ENCODE measurements around the gene DCP1A.

The DCP1A gene

DNA sequence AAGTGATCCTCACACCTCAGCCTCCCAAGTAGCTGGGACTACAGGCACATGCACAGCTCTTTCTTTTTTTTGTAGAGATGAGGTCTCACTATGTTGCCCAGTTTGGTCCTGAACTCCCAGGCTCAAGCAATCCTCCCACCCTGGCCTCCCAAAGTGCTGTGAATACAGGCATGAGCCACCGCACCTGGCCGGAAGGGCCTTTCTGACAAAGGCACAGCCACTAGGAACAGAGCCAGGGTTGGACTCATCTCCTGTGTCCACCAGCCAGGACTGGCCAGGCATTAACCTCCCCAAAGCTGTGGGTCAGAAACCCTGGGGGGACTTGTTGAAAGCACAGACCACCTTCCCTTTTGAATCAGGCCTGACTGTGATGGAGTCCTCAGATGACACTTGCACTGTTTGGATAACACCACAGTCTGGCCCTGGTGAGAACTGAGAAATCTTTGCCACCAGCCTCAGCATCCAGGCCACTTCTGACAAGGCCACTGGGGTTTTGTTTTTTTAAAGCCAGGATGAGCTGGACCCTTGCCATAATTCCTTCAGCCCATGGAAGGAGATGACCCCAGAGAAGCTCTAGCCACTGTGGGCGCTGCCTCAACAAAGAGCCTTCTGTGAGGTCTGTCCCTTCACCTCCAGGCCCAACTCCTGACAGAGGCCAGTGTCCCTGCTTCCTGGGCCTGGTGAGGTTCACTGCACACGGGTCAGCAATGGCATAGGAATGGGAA is 96.3 kb downstream of the DCP1A start (continued):
- TF ChIP-seq, protein P1, sequence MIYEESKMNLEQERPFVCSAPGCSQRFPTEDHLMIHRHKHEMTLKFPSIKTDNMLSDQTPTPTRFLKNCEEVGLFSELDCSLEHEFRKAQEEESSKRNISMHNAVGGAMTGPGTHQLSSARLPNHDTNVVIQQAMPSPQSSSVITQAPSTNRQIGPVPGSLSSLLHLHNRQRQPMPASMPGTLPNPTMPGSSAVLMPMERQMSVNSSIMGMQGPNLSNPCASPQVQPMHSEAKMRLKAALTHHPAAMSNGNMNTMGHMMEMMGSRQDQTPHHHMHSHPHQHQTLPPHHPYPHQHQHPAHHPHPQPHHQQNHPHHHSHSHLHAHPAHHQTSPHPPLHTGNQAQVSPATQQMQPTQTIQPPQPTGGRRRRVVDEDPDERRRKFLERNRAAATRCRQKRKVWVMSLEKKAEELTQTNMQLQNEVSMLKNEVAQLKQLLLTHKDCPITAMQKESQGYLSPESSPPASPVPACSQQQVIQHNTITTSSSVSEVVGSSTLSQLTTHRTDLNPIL (CRISPR knock-in tag; IDR thresholded peaks at IDR 0.05; ENCODE audit: low read depth), result no peak
- no peak for TF ChIP-seq ZNF70 (CRISPR knock-in tag; IDR thresholded peaks at IDR 0.05)
- TF ChIP-seq ZC3H10 (CRISPR knock-in tag; IDR thresholded peaks at IDR 0.05), result no peak
- TF ChIP-seq TOX (CRISPR knock-in tag; IDR thresholded peaks at IDR 0.05; ENCODE audit: borderline replicate concordance), result no peak

- no peak for ATAC-seq
- no peak for TF ChIP-seq ZNF565 (CRISPR knock-in tag; conservative IDR thresholded peaks at IDR 0.05; ENCODE audit: low read depth)
- TF ChIP-seq SNAI2 (CRISPR knock-in tag; IDR thresholded peaks at IDR 0.05), result no peak
- TF ChIP-seq, protein P2, sequence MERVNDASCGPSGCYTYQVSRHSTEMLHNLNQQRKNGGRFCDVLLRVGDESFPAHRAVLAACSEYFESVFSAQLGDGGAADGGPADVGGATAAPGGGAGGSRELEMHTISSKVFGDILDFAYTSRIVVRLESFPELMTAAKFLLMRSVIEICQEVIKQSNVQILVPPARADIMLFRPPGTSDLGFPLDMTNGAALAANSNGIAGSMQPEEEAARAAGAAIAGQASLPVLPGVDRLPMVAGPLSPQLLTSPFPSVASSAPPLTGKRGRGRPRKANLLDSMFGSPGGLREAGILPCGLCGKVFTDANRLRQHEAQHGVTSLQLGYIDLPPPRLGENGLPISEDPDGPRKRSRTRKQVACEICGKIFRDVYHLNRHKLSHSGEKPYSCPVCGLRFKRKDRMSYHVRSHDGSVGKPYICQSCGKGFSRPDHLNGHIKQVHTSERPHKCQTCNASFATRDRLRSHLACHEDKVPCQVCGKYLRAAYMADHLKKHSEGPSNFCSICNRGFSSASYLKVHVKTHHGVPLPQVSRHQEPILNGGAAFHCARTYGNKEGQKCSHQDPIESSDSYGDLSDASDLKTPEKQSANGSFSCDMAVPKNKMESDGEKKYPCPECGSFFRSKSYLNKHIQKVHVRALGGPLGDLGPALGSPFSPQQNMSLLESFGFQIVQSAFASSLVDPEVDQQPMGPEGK (CRISPR knock-in tag; IDR thresholded peaks at IDR 0.05; ENCODE audit: borderline replicate concordance), result no peak
- no peak for TF ChIP-seq ZNF70 (CRISPR knock-in tag; IDR thresholded peaks at IDR 0.05)
- TF ChIP-seq CSDC2 (CRISPR knock-in tag; IDR thresholded peaks at IDR 0.05), result no peak
- TF ChIP-seq, protein P1 (CRISPR knock-in tag; IDR thresholded peaks at IDR 0.05; ENCODE audit: low read depth), result no peak
- TF ChIP-seq TCF4 (CRISPR knock-in tag; IDR thresholded peaks at IDR 0.05; ENCODE audit: borderline replicate concordance), result no peak
- TF ChIP-seq RARB (CRISPR knock-in tag; IDR thresholded peaks at IDR 0.05), result no peak
- TF ChIP-seq GLIS3 (CRISPR knock-in tag; IDR thresholded peaks at IDR 0.05), result no peak
- TF ChIP-seq ZFP30 (CRISPR knock-in tag; IDR thresholded peaks at IDR 0.05), result no peak
- TF ChIP-seq, protein P3, sequence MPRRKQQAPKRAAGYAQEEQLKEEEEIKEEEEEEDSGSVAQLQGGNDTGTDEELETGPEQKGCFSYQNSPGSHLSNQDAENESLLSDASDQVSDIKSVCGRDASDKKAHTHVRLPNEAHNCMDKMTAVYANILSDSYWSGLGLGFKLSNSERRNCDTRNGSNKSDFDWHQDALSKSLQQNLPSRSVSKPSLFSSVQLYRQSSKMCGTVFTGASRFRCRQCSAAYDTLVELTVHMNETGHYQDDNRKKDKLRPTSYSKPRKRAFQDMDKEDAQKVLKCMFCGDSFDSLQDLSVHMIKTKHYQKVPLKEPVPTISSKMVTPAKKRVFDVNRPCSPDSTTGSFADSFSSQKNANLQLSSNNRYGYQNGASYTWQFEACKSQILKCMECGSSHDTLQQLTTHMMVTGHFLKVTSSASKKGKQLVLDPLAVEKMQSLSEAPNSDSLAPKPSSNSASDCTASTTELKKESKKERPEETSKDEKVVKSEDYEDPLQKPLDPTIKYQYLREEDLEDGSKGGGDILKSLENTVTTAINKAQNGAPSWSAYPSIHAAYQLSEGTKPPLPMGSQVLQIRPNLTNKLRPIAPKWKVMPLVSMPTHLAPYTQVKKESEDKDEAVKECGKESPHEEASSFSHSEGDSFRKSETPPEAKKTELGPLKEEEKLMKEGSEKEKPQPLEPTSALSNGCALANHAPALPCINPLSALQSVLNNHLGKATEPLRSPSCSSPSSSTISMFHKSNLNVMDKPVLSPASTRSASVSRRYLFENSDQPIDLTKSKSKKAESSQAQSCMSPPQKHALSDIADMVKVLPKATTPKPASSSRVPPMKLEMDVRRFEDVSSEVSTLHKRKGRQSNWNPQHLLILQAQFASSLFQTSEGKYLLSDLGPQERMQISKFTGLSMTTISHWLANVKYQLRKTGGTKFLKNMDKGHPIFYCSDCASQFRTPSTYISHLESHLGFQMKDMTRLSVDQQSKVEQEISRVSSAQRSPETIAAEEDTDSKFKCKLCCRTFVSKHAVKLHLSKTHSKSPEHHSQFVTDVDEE (CRISPR knock-in tag; IDR thresholded peaks at IDR 0.05), result no peak
- no peak for TF ChIP-seq ARNTL (CRISPR knock-in tag; IDR thresholded peaks at IDR 0.05; ENCODE audit: borderline replicate concordance, low read depth)
- no peak for TF ChIP-seq TOX (CRISPR knock-in tag; IDR thresholded peaks at IDR 0.05; ENCODE audit: borderline replicate concordance)
- TF ChIP-seq ZC3H10 (CRISPR knock-in tag; IDR thresholded peaks at IDR 0.05), result no peak
- TF ChIP-seq ESRRG (CRISPR knock-in tag; IDR thresholded peaks at IDR 0.05), result no peak
- TF ChIP-seq POU6F1 (CRISPR knock-in tag; IDR thresholded peaks at IDR 0.05; ENCODE audit: borderline replicate concordance, low read depth), result no peak
- TF ChIP-seq PPARA (CRISPR knock-in tag; IDR thresholded peaks at IDR 0.05; ENCODE audit: borderline replicate concordance), result no peak
- no peak for TF ChIP-seq ISL1 (CRISPR knock-in tag; IDR thresholded peaks at IDR 0.05)
- TF ChIP-seq, protein P4, sequence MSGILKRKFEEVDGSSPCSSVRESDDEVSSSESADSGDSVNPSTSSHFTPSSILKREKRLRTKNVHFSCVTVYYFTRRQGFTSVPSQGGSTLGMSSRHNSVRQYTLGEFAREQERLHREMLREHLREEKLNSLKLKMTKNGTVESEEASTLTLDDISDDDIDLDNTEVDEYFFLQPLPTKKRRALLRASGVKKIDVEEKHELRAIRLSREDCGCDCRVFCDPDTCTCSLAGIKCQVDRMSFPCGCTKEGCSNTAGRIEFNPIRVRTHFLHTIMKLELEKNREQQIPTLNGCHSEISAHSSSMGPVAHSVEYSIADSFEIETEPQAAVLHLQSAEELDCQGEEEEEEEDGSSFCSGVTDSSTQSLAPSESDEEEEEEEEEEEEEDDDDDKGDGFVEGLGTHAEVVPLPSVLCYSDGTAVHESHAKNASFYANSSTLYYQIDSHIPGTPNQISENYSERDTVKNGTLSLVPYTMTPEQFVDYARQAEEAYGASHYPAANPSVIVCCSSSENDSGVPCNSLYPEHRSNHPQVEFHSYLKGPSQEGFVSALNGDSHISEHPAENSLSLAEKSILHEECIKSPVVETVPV (CRISPR knock-in tag; IDR thresholded peaks at IDR 0.05), result no peak
Observed at GRCh38 chr3:53250453-53250852, 96.9 kb downstream of the DCP1A start.
